HG02623 (cell line): ENCODE data around the gene TPO.
"Not testable (repeated sequence)": the region's sequence is repeated elsewhere in the genome, so short reads cannot be mapped to it uniquely, and the experiment has no call there.

Source experiments
- ATAC-seq: cut with Tn5 transposase; IDR thresholded peaks from one replicate; pipeline ENCODE4 v1.9.1; 2021; ENCODE audit warnings: moderate library complexity; ENCODE audit not compliant: unreplicated experiment

TPO gene

DNA sequence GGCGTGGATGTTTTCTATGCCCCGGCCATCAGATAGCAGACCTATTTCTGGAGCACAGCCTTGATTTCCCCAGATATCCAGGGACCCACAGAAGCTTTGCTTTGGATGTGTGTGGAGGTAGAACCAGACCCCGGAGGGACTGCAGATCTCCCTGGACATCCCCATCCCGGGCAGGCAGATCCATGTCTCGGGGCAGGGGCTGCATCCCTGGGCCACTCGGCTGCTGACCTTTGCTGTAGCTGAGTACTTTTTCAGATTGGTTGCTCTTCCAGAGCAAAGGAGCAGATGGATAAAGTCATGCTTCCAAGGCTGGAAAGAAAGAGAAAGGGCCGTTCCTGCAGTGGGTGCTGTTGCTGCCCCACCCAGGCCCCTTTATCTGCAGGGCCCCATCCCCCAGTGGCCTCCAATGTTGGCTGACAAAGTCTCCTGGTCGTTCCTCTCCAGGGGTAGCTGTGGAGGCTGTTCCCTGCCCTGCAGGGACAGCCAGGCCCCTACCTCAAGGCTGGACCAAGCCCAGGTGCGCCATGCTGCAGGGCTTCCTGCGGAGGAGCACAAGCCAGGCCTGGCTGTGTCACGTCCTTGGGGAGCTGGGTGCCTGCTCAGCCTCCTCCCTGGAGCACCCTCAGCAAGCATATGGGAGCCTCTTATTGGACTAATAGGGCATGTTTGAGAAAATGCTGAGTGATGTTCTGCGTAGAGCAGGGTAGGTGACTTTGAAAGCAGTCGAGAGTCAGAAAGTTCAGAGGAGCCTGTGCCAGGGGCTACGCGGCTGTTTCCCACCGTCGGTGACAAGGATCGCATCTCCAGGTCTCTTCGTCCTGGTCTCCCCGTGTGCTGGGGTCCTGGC, 68.4 kb downstream of the TPO start:
- ATAC-seq: no peak

DNA sequence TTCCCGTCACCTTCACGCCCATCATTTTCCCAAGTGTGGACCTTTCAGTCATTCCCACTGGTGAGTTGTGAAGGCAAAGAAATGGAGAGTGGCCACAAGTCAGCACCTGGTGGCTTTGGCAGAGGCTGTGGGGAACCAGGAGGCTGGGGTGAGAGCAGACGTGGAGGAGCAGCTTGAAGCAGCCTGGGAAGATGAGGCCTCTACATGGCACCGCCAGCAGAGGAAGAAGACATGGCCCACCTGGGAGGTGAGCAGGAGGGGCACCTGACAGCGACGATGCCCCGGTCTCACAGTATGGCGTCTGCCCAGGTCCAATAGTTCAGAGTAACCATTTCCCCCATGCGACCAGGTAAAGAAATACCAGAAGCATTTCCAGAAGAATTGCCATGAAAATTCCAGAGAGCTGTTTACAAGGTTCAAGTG, 69.0 kb downstream of the TPO start:
- ATAC-seq: no peak

DNA sequence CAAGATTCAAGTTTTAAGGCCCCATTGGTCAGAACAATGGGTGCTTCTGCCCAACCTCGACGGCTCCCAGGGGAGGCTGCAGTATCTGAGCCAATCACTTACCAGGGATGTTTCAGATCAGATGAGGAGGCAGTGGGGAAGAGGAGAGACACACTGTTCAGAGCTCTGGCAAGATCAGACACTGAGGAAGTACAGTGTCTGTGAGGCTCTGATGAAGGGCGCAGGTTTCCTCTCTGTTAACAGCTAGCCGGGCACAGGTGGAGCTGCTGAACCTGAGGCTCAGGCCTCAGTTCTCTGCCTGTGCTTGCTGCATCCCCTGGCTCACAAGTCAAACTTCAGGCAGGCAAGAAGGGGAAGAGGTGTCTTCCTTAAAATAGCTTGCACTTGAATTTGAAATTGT, 69.7 kb downstream of the TPO start:
- ATAC-seq: no peak

DNA sequence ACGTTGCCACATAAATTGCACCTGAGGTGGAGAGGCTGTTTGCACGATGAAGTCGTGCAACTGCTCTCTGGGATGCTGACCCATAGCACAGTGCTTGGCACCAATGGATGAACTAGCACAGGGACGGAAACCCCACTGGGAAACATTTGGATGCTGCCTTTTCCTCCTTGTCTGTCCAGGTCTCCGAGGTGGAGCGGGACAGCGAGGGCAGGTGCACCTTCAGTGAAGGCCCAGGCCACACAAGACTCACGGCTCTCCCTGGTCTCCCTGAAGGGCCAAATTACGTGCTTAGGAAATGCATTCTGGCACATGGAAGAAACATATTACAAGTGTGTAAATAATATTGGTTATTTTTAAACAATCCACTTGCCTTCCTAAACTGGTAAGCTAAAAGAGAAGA, 70.3 kb downstream of the TPO start:
- no peak for ATAC-seq

DNA sequence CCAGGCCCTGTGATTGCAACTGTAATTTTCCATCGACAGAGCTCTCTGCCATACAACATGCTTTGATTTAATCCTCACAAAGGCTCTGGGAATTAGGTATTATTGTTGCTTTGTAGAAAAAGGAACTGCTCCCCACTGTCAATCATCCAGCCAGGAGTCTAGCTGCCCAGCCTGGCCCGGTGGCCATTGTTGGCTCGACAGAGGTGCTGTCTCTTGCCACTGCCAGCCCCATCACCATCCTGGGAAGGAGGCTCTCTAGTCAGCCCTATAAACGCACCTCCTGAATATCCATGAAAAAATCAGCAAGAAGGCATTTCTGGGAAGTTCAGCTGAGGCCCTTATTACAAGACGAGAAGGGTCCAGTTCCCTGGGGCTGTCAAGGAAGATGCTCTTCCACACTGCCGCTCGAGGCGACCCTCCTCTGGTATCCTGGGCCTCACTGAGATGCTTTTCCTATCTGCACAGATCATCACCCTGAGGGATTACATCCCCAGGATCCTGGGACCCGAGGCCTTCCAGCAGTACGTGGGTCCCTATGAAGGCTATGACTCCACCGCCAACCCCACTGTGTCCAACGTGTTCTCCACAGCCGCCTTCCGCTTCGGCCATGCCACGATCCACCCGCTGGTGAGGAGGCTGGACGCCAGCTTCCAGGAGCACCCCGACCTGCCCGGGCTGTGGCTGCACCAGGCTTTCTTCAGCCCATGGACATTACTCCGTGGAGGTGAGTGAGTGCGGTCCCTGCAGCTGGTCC, 71.0 kb downstream of the TPO start:
- ATAC-seq: no peak

DNA sequence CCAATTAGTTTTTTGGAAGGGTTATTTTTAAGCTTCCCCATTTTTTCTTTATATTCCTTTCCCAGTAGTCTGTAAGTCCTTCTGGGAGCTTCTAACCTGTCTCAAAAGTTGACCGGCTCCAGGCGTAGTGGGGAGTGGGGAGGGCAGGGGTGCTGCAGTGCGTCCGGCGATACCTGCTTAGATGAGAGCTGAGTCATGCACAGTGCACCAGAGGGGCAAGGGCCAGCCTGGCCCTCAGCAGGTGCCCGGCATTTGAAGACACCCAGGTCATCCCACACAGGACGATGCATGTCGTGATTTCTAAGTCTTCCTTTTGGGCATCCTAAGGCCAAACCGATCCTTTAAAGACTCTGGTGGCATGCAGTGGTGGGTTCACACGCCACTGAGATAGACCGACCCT, 73.4 kb downstream of the TPO start:
- ATAC-seq: no peak

DNA sequence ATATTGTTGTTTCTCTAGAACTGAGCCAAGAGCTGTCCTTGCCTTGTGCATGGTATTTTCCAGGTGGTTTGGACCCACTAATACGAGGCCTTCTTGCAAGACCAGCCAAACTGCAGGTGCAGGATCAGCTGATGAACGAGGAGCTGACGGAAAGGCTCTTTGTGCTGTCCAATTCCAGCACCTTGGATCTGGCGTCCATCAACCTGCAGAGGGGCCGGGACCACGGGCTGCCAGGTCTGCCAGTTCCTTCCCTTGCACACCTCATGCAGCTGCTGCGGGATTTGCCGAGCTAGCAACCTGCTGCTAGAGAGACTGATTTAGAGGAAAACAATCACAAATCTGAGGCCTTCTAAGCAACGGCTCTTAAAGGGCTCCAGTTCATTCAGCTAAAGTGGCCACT, 74.5 kb downstream of the TPO start:
- ATAC-seq: no peak

DNA sequence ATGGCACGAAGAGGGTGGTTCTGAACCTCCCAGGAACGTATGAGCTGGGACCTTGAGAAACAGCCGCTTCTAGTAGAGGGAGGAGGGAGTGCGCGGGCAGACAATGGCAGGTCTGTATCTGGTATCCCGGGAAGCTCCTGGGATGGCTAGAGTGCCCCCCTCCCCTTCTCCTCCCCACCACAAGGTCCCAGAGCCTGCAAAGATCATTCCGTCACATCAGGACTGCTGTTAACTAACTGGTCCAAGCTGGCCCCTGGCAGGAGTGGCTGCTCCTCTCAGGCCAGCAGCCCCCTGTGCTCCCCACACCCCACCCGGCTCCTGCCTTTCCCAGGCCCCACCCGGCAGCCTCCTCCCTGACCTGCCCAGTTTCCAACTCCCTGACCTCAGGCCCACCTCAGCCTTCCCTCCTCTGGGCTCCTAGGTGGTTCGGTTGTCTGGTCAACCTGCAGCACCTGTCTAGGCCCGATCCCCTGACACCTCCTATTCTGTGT, 75.0 kb downstream of the TPO start:
- ATAC-seq: no peak

DNA sequence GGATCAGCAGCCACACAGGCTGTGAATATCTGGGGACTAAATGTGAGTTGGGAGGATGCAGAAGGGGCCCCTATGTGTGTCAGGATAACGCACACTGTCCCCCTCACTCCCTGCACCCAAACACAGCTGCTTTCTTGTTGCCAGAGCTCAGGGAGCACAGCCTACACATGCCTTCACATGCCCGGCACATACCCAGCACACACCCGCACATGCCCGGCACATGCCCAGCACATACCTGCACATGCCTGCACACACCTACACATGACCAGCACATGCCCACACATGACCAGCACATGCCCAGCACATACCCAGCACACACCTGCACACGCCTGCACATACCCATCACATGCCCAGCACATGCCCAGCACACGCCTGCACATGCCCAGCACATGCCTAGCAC, 75.6 kb downstream of the TPO start:
- no peak for ATAC-seq

DNA sequence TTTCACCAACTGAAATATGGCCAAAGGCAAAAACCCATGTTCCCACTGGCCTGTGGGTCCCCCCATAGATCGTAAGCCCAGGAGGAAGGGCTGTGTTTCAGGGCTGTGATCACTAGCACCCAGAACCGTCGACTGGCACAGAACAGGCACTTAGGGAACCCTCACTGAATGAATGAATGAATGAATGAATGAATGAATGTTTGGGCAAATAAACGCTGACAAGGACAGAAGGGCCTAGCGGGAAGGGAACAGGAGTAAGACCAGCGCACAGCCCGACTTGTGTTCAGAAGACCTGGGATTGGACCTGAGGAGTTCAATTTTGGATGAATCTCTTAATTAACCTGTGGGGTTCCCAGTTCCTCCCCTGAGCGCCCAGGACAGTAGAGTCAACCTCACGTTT, 76.2 kb downstream of the TPO start:
- no peak for ATAC-seq

DNA sequence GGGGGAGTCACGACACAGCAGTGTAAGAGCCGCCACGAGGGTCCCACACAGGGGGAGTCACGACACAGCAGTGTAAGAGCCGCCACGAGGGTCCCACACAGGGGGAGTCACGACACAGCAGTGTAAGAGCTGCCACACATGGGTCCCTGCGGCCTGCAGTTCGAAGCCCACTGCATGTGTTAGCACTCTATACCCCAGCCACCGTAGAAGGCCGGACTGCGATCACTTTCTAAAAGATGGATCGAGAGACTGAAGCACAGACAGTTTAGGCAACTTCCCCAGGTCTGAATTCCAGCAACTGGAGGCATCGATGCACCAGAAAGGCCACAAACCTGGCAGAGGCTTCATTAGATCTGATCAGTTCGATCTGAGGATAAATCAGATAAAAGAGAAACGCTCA, 77.1 kb downstream of the TPO start:
- ATAC-seq: not testable (repeated sequence)

DNA sequence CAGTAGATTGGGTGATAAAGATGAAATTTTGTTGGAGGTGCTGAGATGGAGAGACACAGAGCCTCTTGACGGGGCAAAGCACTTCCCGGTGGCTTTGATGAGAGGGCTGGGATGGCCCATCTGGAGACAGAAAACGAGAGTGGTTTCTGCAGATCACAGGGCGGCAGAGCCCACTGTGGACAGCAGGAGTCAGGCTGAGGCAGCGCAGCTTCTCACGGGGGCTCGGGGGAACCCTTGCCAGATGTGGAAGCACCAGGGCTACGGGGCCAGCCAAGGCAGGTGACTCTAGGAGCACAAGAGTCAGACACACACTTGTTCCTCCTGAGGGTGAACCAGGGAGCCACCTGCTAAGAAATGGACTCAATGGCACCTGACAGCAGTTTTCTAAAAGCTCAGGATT, 78.5 kb downstream of the TPO start:
- ATAC-seq: no peak

DNA sequence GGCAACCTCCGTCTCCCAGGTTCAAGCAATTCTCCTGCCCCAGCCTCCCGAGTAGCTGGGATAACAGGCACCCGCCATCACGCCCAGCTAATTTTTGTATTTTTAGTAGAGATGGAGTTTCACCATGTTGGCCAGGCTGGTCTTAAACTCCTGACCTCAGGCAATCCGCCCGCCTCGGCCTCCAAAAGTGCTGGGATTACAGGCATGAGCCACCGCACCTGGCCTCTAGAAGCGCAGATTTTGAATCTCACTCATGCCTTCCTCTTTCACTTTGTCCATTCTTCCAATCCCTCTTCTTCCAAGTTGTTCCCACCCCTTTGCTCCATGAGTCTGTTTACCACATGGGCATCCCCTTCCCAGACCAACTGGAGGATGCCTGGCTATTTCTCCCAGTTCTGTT, 79.0 kb downstream of the TPO start:
- not testable (repeated sequence) for ATAC-seq

DNA sequence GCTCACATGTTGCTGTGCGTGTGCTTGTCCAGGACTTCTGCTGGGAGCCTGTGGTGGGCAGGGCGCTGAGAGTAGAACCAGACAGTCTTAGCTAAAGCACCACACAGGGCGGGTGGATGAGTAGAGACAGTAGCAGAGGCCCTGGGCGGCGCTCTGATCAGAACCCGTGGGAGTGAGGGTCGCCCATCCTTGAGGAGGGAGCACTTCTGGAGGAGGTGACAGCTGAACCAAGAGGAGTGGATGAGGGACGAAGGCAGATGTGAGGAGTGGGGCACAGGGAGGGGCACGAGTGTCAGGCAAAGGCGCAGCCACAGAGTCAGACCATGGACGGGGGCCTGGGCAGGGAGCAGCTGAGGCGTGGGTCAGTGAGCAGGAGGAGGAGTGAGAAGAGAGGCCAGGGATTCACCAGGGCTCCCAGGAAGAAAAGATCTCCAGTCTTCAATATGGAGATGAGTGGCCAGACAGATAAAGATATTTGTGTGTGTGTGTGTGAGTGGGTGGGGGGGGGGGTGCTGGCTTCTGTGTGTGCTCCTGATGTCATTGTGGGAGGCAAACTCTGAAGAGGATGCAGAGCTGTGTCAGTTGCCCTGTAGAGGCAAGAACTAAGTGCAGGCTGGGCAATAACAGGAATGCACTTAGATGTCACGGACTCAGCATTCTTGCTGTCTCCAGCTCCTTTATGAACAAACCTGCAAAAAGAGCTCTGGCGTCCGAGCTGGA, 79.6 kb downstream of the TPO start:
- ATAC-seq: no peak

DNA sequence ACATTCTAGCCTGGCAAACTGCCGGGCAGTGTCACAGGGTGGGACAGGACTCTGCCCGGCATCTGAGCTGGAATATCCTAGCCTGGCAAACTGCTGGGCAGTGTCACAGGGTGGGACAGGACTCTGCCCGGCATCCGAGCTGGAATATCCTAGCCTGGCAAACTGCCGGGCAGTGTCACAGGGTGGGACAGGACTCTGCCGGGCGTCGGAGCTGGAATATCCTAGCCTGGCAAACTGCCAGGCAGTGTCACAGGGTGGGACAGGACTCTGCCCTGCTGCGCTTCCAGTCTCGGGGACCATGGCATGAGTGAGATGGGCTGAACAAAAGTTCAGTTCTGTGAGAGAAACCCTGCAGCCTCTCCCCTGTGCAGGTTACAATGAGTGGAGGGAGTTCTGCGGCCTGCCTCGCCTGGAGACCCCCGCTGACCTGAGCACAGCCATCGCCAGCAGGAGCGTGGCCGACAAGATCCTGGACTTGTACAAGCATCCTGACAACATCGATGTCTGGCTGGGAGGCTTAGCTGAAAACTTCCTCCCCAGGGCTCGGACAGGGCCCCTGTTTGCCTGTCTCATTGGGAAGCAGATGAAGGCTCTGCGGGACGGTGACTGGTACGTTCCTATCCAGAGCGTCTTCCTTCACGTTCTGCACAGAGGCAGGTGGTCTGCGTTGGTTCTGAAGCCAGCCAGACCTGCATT, 80.3 kb downstream of the TPO start:
- no peak for ATAC-seq

DNA sequence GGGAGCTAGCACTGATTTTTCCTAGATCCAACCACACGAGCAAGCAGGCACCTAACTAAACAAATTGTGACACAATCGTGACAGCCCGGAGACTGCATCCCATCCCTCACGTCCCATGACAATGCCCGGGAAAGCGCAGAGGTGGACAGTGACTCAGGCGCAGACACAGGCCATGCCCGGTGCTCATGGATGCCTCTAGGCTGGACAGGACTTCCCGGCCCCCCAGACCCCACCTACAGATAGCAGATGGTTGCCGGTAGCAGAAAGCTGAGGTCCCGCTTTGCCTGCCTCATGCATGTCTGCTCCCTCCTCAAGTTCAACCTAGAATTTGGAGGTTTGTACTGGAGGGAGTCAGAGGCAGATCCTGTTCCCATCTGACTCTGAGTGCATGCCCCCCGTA, 81.0 kb downstream of the TPO start:
- ATAC-seq: no peak

DNA sequence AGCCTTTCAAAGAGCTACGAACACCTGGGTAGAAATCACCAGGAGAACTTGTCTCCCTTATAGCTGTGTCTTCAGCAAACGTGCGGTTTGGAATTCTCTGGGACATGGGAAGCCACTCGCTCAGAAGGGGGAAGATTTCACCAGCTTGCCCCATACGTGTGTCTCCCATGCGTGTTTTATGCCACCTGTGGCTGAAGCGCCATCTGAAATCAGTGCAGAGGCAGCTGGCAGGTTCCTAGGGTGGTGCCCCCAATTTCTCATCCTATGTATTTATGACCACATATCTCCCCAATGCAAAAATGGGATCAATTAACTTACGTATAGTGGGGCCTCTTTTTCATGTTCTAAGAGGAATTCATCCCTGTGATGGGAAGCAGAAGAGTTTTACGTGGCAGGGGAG, 81.6 kb downstream of the TPO start:
- no peak for ATAC-seq

DNA sequence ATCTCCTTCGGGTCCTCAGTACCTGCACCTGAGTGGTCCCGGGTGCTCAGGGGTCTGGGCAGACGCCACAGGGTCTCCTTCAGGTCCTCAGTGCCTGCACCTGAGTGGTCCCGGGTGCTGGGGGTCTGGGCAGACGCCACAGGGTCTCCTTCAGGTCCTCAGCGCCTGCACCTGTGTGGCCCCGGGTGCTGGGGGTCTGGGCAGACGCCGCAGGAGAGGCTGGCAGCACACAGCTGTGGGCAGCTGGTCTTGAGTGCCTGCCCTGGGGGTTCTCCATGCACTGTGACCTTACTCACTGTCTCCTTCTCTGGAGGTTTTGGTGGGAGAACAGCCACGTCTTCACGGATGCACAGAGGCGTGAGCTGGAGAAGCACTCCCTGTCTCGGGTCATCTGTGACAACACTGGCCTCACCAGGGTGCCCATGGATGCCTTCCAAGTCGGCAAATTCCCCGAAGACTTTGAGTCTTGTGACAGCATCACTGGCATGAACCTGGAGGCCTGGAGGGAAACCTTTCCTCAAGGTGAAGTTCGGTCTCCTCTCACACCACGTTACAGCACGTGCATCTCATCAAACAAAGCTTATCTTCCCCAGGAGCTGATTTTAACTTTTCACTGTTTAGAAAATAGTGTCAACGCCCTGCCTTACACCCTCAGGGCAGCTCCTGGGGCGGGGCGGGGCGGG, 82.6 kb downstream of the TPO start:
- ATAC-seq: no peak

DNA sequence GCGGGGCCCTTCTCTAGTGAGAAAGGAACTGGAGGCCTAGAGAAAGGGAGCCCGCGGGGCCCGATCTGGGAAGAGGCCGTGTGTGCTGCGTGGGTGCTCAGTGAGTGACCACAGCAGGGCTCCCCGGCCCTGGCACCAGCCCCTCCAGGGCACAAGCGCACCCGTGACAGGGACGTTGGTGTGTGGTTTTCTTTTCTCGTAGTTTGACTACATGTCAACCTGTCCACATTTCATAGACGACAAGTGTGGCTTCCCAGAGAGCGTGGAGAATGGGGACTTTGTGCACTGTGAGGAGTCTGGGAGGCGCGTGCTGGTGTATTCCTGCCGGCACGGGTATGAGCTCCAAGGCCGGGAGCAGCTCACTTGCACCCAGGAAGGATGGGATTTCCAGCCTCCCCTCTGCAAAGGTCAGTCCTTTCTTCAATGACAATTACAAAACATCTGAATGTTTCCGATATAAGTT, 83.1 kb downstream of the TPO start:
- no peak for ATAC-seq

DNA sequence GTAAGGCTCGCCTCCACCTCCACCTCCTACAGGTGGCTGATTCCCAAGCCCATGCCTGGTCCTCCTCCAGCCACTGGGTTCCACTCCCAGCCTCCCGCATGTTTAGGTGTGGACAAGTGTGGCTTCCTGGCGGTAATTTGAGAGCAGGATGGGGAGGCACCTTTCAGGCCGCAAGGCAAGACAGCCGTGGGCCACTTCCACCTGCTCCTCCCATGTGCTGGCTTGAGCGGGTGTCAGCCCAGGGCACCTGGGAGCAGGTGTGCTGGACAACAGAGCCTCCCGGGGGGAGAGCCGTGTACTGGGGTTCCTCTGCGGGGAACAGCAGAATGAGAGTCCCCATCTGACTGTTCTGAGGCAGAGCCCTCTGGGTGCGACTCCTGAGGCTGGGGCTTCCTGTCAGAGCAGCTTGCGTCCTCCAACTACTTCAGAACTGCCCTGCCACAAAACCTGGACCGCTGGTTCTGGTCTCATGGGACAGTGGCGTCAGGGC, 83.9 kb downstream of the TPO start:
- ATAC-seq: no peak
